ENCODE results near the gene DDAH2.

DNA sequence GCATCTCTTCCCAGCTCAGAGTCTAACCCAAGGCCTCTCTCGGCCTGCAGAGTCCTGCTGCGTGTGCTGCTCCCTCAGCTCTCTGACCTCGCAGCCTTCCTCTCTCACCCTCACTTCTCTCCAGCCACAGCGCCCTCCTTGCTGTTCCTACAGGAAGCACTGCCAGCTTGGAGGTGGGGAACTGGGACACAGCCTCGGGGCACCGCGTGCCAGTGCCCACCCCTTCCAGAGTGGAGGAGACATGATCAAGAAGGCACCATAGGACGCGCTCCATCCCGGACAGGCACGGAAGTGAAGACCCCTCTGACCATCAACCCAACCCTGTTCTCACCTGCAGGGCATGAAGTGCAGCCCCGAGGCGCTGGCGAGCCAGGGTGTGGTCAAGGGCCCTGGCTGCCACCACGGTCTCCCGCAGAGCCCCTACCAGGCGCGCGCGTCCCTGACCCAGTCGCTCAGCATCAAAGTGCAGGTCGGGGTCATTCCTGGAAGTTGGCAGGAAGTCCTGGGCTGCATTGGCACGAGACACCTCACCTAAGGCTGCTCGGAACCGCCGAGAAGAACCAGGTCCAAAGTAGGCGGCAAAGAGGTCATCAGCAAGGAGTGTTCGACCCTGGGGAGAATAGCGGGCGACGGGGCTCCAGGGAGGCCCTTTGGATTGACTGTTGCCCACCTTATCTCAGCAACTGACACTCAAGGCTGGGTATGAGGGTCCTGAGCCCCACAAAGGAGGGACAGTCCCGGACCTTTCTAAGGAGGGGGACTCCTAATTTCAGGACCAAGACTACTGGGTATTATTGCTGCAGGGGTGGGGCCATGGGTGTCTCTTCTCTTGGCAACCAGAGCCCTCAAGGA is 46.8 kb upstream of the DDAH2 start:
- TF ChIP-seq ZNF274 (IDR thresholded peaks at IDR 0.05; ENCODE audit: low read depth, low read length) (no peak), YY1 (IDR thresholded peaks at IDR 0.05; ENCODE audit: insufficient read depth, insufficient read length) (no peak), SUZ12 (IDR thresholded peaks at IDR 0.05; ENCODE audit: extremely low read depth, insufficient read depth, insufficient read length) (no peak)

Measured in NT2/D1 (cell line).